Kidney (tissue), 14 donors: ENCODE measurements around the gene TRAF4. TPM values are rescaled to one million over a fixed set of nuclear protein-coding genes. Genes with fewer than 3 reads are reported as not detected.
"Not testable (repeated sequence)": the region's sequence is repeated elsewhere in the genome, so short reads cannot be mapped to it uniquely, and the experiment has no call there.

Experiments used
- DNase-seq, 5 donors: peaks; one replicate each; pipeline ENCODE4 v3.0.0-alpha.2; 2013 to 2020
- FAIRE-seq: peaks from 2 replicates; lab custom pipeline; 2012; peaks lifted over from hg19 to GRCh38; lab: Jason Lieb, UNC
- H3K27ac ChIP-seq, 2 donors: one replicate each; pipeline ENCODE4 v1.7.0; 2013; ENCODE audit warnings: low read depth in 2 of 2, low read length in 2 of 2, inconsistent platforms in 1 of 2
- H3K27me3 ChIP-seq: one replicate; pipeline ENCODE4 v1.7.1; 2013; ENCODE audit warnings: low read length, inconsistent platforms; ENCODE audit not compliant: control insufficient read depth, insufficient read depth
- H3K36me3 ChIP-seq, 3 donors: one replicate each; pipeline versions ENCODE4 v1.7.0 to v1.7.1; 2013; ENCODE audit warnings: low read length in 3 of 3, control low read depth in 1 of 3, inconsistent platforms in 1 of 3; ENCODE audit not compliant: insufficient read depth in 3 of 3, control insufficient read depth in 2 of 3
- H3K4me1 ChIP-seq, 3 donors: one replicate each; pipeline versions ENCODE4 v1.7.0 to v1.7.1; 2013; ENCODE audit warnings: low read length in 3 of 3, inconsistent platforms in 1 of 3, low read depth in 1 of 3; ENCODE audit not compliant: control insufficient read depth in 2 of 3, insufficient read depth in 2 of 3
- H3K4me3 ChIP-seq, 3 donors: one replicate each; pipeline versions ENCODE4 v1.7.0 to v1.8.1; 2013; ENCODE audit warnings: low read length in 3 of 3, control low read depth in 1 of 3, inconsistent platforms in 1 of 3
- H3K9ac ChIP-seq, 3 donors: one replicate each; pipeline versions ENCODE4 v1.7.0 to v1.7.1; 2013; ENCODE audit warnings: low read length in 3 of 3, control low read depth in 1 of 3, inconsistent platforms in 1 of 3
- H3K9me3 ChIP-seq, 3 donors: one replicate each; pipeline versions ENCODE4 v1.7.0 to v1.7.1; 2013; ENCODE audit warnings: low read length in 3 of 3, control low read depth in 1 of 3, inconsistent platforms in 1 of 3; ENCODE audit not compliant: control insufficient read depth in 2 of 3, insufficient read depth in 1 of 3
- intact Hi-C: fragments of 100-400 bp; cut with DNase I; formaldehyde crosslinking; loops from one replicate; pipeline ENCODE4 v1.11.1; 2022
- polyA plus RNA-seq: library from polyadenylated mRNA; stranded (reverse); fragments of 350-450 nt; fragmentation: Illumina TruSeq; extraction: RNeasy Lipid Tissue Mini Kit (QIAGEN cat#74804); gene quantifications from one replicate; pipeline ENCODE4 v1.2.3, GENCODE V29; 2014; ENCODE audit warnings: low read depth, low replicate concordance; ENCODE audit not compliant: insufficient read depth
- total RNA-seq: library from RNA; stranded (reverse); fragmentation: NEBNext Ultra II Directional; extraction: Animal tissue kit (Norgen Biotek cat#: 25700); gene quantifications from one replicate; pipeline ENCODE4 v1.2.1, GENCODE V29; 2021
- TF ChIP-seq, protein P1 (sequence below): IDR thresholded peaks from 3 replicates; pipeline ENCODE4 v1.5.1; 2012; ENCODE audit warnings: mild to moderate bottlenecking, moderate library complexity, borderline replicate concordance; ENCODE audit not compliant: insufficient read depth; ENCODE audit errors: extremely low read depth
- donor health status: control.
- donor health status: control.
- donor health status: control.
- donor health status: control.
- donor health status: control.
- donor health status: DM: yes; HTN: yes; CAD: no.
- donor health status: Normal renal cell carcinoma (clear cell type).

The TRAF4 gene
- total and polyA plus RNA-seq, 2 donors from 2014 or later: 53.4 to 118 TPM

DNA sequence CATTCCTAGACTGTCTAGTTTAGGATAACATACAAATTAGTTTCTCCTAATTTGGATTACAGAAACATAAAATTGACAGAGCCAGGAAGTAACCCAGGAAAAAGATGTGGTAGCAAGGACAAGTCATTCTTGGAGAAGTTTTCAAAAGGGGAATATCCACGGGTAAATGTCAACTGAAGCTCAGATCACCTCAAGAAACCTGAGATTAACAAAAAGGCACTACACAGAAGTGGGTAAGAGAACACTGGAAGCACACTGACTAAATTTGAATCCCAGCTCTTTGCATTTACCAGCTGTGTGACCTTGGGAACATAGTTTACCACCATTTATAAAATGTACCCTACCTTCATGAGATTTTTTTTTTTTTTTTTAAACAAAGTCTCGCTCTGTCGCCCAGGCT lies 39.4 kb downstream of the TRAF4 start:
- Histone ChIP-seq H3K4me3 (no peak overlapping the region), H3K9ac (no peak overlapping the region), H3K36me3 (no peaks in the 10 kb centered on the region), H3K4me1 (no peaks in the 10 kb centered on the region), H3K27me3 (no peaks in the 10 kb centered on the region), H3K27ac (no peak overlapping the region), H3K9me3 (no peaks in the 10 kb centered on the region)
- FAIRE-seq: no peak
- intact Hi-C loops: no loop called here
- TF ChIP-seq, protein P1, sequence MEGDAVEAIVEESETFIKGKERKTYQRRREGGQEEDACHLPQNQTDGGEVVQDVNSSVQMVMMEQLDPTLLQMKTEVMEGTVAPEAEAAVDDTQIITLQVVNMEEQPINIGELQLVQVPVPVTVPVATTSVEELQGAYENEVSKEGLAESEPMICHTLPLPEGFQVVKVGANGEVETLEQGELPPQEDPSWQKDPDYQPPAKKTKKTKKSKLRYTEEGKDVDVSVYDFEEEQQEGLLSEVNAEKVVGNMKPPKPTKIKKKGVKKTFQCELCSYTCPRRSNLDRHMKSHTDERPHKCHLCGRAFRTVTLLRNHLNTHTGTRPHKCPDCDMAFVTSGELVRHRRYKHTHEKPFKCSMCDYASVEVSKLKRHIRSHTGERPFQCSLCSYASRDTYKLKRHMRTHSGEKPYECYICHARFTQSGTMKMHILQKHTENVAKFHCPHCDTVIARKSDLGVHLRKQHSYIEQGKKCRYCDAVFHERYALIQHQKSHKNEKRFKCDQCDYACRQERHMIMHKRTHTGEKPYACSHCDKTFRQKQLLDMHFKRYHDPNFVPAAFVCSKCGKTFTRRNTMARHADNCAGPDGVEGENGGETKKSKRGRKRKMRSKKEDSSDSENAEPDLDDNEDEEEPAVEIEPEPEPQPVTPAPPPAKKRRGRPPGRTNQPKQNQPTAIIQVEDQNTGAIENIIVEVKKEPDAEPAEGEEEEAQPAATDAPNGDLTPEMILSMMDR: no peak
- DNase-seq: no peak

DNA sequence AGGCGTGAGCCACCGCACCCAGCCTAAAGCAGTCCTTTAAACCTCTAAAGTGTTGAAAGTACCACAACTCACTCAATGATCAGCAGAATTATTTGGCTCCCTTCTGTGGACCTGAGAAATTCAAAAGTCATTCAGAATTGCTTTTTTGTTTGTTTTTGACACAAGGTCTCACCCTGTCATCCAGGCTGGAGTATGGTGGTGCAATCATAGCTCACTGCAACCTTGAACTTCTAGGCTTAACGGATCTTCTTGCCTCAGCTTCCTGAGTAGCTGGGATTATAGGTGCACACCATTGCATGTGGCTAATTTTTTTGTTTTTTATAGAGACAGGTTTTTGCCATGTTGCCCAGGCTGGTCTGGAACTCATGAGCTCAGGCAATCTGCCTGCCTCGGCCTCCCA lies 44.3 kb downstream of the TRAF4 start:
- Histone ChIP-seq H3K4me1 (no peaks in the 10 kb centered on the region), H3K9me3 (no peaks in the 10 kb centered on the region), H3K27ac (no peak overlapping the region), H3K9ac (no peak overlapping the region), H3K36me3 (no peaks in the 10 kb centered on the region), H3K4me3 (no peak overlapping the region), H3K27me3 (no peaks in the 10 kb centered on the region)
- FAIRE-seq (no peak), DNase-seq (no peak)
- intact Hi-C loops: no loop called here
- TF ChIP-seq, protein P1: no peak

DNA sequence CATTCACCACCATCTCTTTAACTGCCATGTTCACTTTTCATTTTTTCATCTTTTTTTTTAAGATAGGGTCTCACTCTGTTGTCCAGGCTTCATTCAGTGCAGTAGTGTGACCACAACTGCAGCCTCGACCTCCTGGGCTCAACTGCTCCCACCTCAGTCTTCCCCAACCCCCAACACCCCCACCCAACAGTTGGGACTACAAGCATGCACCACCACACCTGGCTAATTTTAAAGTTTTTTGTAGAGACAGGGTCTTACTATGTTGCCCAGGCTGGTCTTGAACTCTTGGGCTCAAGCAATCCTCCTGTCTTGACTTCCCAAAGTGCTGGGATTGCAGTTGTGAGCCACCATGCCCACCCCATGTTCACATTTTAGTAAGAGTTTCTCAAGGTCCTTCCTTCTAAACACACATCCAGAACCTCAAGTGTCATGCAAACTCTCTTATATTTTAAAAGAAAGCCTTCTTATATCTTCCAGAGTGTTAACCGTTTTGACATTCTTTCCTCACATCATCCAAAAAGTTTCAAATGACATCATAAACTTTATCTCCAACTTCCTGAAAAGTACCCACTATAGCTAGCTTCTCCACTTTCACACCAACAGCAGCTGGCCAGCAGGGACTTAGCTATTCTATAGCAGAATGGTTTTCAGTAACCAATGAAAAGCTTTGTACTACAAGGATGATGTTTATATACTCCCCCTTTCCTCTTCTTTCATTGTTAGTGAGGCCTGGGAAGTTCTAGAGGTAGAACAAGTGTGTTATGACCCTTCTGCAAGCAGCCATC lies 49.3 kb downstream of the TRAF4 start:
- no peak overlapping the region for H3K4me3 ChIP-seq
- intact Hi-C loops: no loop called here
- H3K36me3 ChIP-seq: no peaks in the 10 kb centered on the region
- no peak overlapping the region for H3K27ac ChIP-seq
- peak in 2 of 5 donors; percentile 31 to 34 for DNase-seq
- TF ChIP-seq, protein P1: no peak
- no peak for FAIRE-seq
- H3K4me1 ChIP-seq: no peaks in the 10 kb centered on the region
- no peak overlapping the region for H3K9ac ChIP-seq
- H3K27me3 ChIP-seq: no peaks in the 10 kb centered on the region
- H3K9me3 ChIP-seq: no peaks in the 10 kb centered on the region

DNA sequence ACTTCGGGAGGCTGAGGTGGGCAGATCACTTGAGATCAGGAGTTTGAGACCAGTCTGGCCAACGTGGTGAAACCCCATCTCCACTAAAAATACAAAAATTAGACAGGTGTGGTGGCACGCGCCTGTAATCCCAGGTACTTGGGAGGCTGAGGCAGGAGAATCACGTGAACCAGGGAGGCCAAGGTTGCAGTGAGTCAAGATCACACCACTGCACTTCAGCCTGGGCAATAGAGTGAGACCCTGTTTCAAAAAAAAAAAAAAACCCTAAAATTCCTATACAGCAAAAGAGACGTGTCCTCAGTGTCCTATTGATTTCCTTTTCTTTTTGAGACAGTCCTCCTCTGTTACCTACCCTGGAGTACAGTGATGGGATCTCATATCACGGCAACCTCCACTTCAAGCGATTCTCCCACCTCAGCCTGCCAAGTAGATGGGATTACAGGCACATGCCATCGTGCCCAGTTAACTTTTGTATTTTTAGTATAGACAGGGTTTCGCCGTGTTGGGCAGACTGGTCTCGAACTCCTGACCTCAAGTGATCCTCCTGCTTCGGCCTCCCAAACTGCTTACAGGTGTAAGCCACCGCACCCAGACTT lies 51.1 kb downstream of the TRAF4 start:
- H3K4me1 ChIP-seq, intact Hi-C loops, H3K27me3 ChIP-seq, H3K27ac ChIP-seq, H3K9me3 ChIP-seq, H3K4me3 ChIP-seq, FAIRE-seq, H3K36me3 ChIP-seq, H3K9ac ChIP-seq, DNase-seq: not testable (repeated sequence)
